ENCODE data around the gene ZNRF4.

ZNRF4 gene

GRCh38 chr19:5480427-5480836 is 25.2 kb downstream of the ZNRF4 start (continued):
- TF ChIP-seq FEZF1 (tag by site-specific recombination; IDR thresholded peaks at IDR 0.05) (no peak), ZNF518A (tag by site-specific recombination; conservative IDR thresholded peaks at IDR 0.05; ENCODE audit: low read depth) (no peak), OVOL3 (tag by site-specific recombination; IDR thresholded peaks at IDR 0.05) (no peak), ZNF223 (tag by site-specific recombination; IDR thresholded peaks at IDR 0.05) (no peak), ZNF677 (tag by site-specific recombination; IDR thresholded peaks at IDR 0.05) (no peak), ZNF473 (tag by site-specific recombination; IDR thresholded peaks at IDR 0.05) (no peak), ZNF544 (tag by site-specific recombination; IDR thresholded peaks at IDR 0.05) (no peak), ZNF777 (tag by site-specific recombination; IDR thresholded peaks at IDR 0.05; ENCODE audit: borderline replicate concordance) (no peak), GLIS1 (tag by site-specific recombination; IDR thresholded peaks at IDR 0.05) (no peak), ZNF426 (tag by site-specific recombination; IDR thresholded peaks at IDR 0.05) (no peak), BCL6B (tag by site-specific recombination; IDR thresholded peaks at IDR 0.05) (no peak), CTCF (tag by site-specific recombination; IDR thresholded peaks at IDR 0.05) (peak; percentile 55; the same call in 1 of the 2 replicates), ZNF19 (tag by site-specific recombination; IDR thresholded peaks at IDR 0.05; ENCODE audit: low read depth) (no peak), ZNF366 (tag by site-specific recombination; conservative IDR thresholded peaks at IDR 0.05) (no peak), ZNF324 (tag by site-specific recombination; IDR thresholded peaks at IDR 0.05) (no peak), ZNF280D (tag by site-specific recombination; IDR thresholded peaks at IDR 0.05) (peak; percentile 82; the same call in 1 of the 2 replicates), ZNF623 (tag by site-specific recombination; IDR thresholded peaks at IDR 0.05) (peak; percentile 99), HOXC10 (CRISPR knock-in tag; IDR thresholded peaks at IDR 0.05) (no peak), ZNF555 (tag by site-specific recombination; conservative IDR thresholded peaks at IDR 0.05) (no peak)

All from HEK293 (cell line).